SK-N-MC (cell line): ENCODE measurements around the gene DUSP11.
"Not testable (repeated sequence)": the region's sequence is repeated elsewhere in the genome, so short reads cannot be mapped to it uniquely, and the experiment has no call there.

Experiments used
- DNase-seq: peaks from one replicate; pipeline ENCODE4 v3.0.0-alpha.2; 2011; ENCODE audit warnings: low read depth, low spot score
- H3K27ac ChIP-seq: fragments of 200-600 bp; sonication (generic); 2 replicates; pipeline ENCODE4 v1.5.1; 2016; ENCODE audit warnings: mixed run types
- H3K36me3 ChIP-seq: fragments of 200-600 bp; sonication (generic); 2 replicates; pipeline ENCODE4 v1.6.1; 2017; ENCODE audit warnings: antibody characterized with exemption, low read length, mixed read lengths; ENCODE audit not compliant: insufficient read depth
- H3K4me3 ChIP-seq: fragments of 200-600 bp; sonication (generic); 2 replicates; pipeline ENCODE4 v1.5.1; 2016
- H3K9ac ChIP-seq: fragments of 200-600 bp; sonication (generic); 2 replicates; pipeline ENCODE4 v1.8.0; 2017; ENCODE audit warnings: mixed run types, mixed read lengths; ENCODE audit not compliant: insufficient read length
- H3K9me3 ChIP-seq: fragments of 200-600 bp; sonication (generic); 2 replicates; pipeline ENCODE4 v1.6.1; 2017; ENCODE audit warnings: low read depth, mild to moderate bottlenecking, antibody characterized with exemption, low read length, moderate library complexity, mixed read lengths
- EZH2 ChIP-seq: fragments of 200-600 bp; sonication (generic); IDR thresholded peaks from one replicate; pipeline ENCODE4 v1.6.1; 2017; ENCODE audit warnings: antibody characterized with exemption
- FOXP2 ChIP-seq: optimal IDR thresholded peaks from 2 replicates; pipeline ENCODE3; 2011; ENCODE audit warnings: mild to moderate bottlenecking, moderate library complexity; ENCODE audit not compliant: insufficient read depth; ENCODE audit errors: extremely low read length, control extremely low read depth
- POLR2AphosphoS5 ChIP-seq: IDR thresholded peaks from 2 replicates; pipeline ENCODE4 v1.6.1; 2012; ENCODE audit warnings: mild to moderate bottlenecking, low read depth, low read length, borderline replicate concordance

DUSP11 gene

GRCh38 chr2:73736378-73736777 is 43.5 kb downstream of the DUSP11 start:
- DNase-seq = no peak
- Histone ChIP-seq H3K27ac (no peak overlapping the region), H3K36me3 (peaks cover 29% of the 10 kb centered on the region), H3K9ac (peak overlapping the region; percentile 99), H3K9me3 (no peaks in the 10 kb centered on the region), H3K4me3 (peak overlapping the region; percentile 98)
- TF ChIP-seq FOXP2 (no peak), EZH2 (no peak), POLR2AphosphoS5 (no peak)

GRCh38 chr2:73730810-73731209 is 49.1 kb downstream of the DUSP11 start:
- Histone ChIP-seq H3K27ac (no peak overlapping the region), H3K4me3 (no peak overlapping the region), H3K9ac (no peak overlapping the region), H3K9me3 (no peaks in the 10 kb centered on the region), H3K36me3 (peaks cover 44% of the 10 kb centered on the region)
- no peak for TF ChIP-seq POLR2AphosphoS5
- TF ChIP-seq FOXP2 = no peak
- TF ChIP-seq EZH2 = no peak
- no peak for DNase-seq

GRCh38 chr2:73728711-73729110 is 51.2 kb downstream of the DUSP11 start:
- H3K4me3 ChIP-seq = no peak overlapping the region
- no peaks in the 10 kb centered on the region for H3K9me3 ChIP-seq
- H3K36me3 ChIP-seq = peaks cover 38% of the 10 kb centered on the region
- DNase-seq = no peak
- H3K27ac ChIP-seq = no peak overlapping the region
- H3K9ac ChIP-seq = no peak overlapping the region
- TF ChIP-seq FOXP2 (no peak), POLR2AphosphoS5 (no peak), EZH2 (no peak)

GRCh38 chr2:73728043-73728442 is 51.9 kb downstream of the DUSP11 start:
- DNase-seq = no peak
- Histone ChIP-seq H3K36me3 (peaks cover 32% of the 10 kb centered on the region), H3K9ac (no peak overlapping the region), H3K27ac (no peak overlapping the region), H3K9me3 (no peaks in the 10 kb centered on the region), H3K4me3 (no peak overlapping the region)
- TF ChIP-seq EZH2 (no peak), FOXP2 (no peak), POLR2AphosphoS5 (no peak)

GRCh38 chr2:73726657-73727056 is 53.2 kb downstream of the DUSP11 start:
- not testable (repeated sequence) for H3K9ac ChIP-seq, H3K27ac ChIP-seq, H3K9me3 ChIP-seq, H3K4me3 ChIP-seq, DNase-seq
- H3K36me3 ChIP-seq = peaks cover 18% of the 10 kb centered on the region

GRCh38 chr2:73718851-73719621 is 60.9 kb downstream of the DUSP11 start:
- H3K4me3 ChIP-seq = no peak overlapping the region
- no peak for TF ChIP-seq EZH2
- no peak for TF ChIP-seq FOXP2
- TF ChIP-seq POLR2AphosphoS5 = no peak
- H3K36me3 ChIP-seq = no peaks in the 10 kb centered on the region
- H3K27ac ChIP-seq = no peak overlapping the region
- no peak for DNase-seq
- no peak overlapping the region for H3K9ac ChIP-seq
- H3K9me3 ChIP-seq = no peaks in the 10 kb centered on the region

GRCh38 chr2:73718421-73718820 is 61.5 kb downstream of the DUSP11 start:
- H3K36me3 ChIP-seq = no peaks in the 10 kb centered on the region
- TF ChIP-seq FOXP2 = no peak
- TF ChIP-seq POLR2AphosphoS5 = no peak
- no peak for DNase-seq

GRCh38 chr2:73717695-73718094 is 62.2 kb downstream of the DUSP11 start:
- H3K9ac ChIP-seq, DNase-seq, H3K27ac ChIP-seq, H3K4me3 ChIP-seq, H3K9me3 ChIP-seq, H3K36me3 ChIP-seq: not testable (repeated sequence)

More at GRCh38 chr2:73718421-73718820, 61.5 kb downstream of the DUSP11 start:
- Histone ChIP-seq H3K4me3 (no peak overlapping the region), H3K27ac (no peak overlapping the region), H3K9me3 (no peaks in the 10 kb centered on the region), H3K9ac (no peak overlapping the region)

GRCh38 chr2:73717251-73717606 is 62.7 kb downstream of the DUSP11 start:
- no peak overlapping the region for H3K9ac ChIP-seq
- no peaks in the 10 kb centered on the region for H3K36me3 ChIP-seq
- TF ChIP-seq POLR2AphosphoS5 = no peak
- no peak for TF ChIP-seq FOXP2
- no peak for TF ChIP-seq EZH2
- H3K27ac ChIP-seq = no peak overlapping the region
- H3K9me3 ChIP-seq = no peaks in the 10 kb centered on the region
- DNase-seq = no peak
- H3K4me3 ChIP-seq = no peak overlapping the region
